ENCODE measurements around the gene HS3ST5.

GRCh38 chr6:114344246-114344970, 1.6 kb upstream of the HS3ST5 start:
- TF ChIP-seq EZH2 (optimal IDR thresholded peaks at IDR 0.05; ENCODE audit: low read depth, low read length) (no peak), CTCF (IDR thresholded peaks at IDR 0.05; ENCODE audit: low read length) (no peak), EZH2phosphoT487 (IDR thresholded peaks at IDR 0.05; ENCODE audit: low read length) (no peak)

Data from MM.1S (cell line).